K562 (cell line): ENCODE data around the gene DOCK8. TPM values are rescaled to one million over a fixed set of nuclear protein-coding genes. Genes with fewer than 3 reads are reported as not detected.

ENCODE experiments used
- ATAC-seq: fragments of 200-7000 bp; cut with Tn5 transposase; 3 replicates; pipeline ENCODE4 v1.9.1; 2020; ENCODE audit warnings: moderate library complexity
- BruUV-seq: library from RNA; stranded (reverse); fragments of 400-500 nt; replicated peaks from 2 replicates; lab custom pipeline; 2021; lab: Mats Ljungman, UMichigan
- CTCF ChIA-PET: fragments of 300-600 bp; formaldehyde crosslinking; extraction: SDS; loops from one replicate; lab custom pipeline; 2021; ENCODE audit warnings: low intra/inter-chr PET ratio; lab: Yijun Ruan, JAX
- POLR2A ChIA-PET: fragments of 300-600, 350-650 bp; sonication (Branson Sonifier 250); formaldehyde crosslinking; extraction: SDS; loops from one replicate; lab custom pipeline; 2021; ENCODE audit warnings: antibody characterized with exemption, inconsistent platforms; lab: Yijun Ruan, JAX
- DNase-seq, 4 experiments: peaks; one replicate each; pipeline versions ENCODE4 v3.0.0 to v3.0.0-alpha.2; 2011 to 2018; ENCODE audit warnings: low spot score in 3 of 4, mixed read lengths in 3 of 4; ENCODE audit errors: extremely low read depth in 1 of 4
- FAIRE-seq: peaks from 2 replicates; lab custom pipeline; 2011; peaks lifted over from hg19 to GRCh38; lab: Jason Lieb, UNC
- H2AFZ ChIP-seq: 2 replicates; pipeline ENCODE4 v1.6.0; 2011; ENCODE audit warnings: low read depth, low read length, control low read depth, inconsistent platforms
- H3K27ac ChIP-seq: fragments of 200-600 bp; 3 replicates; pipeline ENCODE4 v1.8.0; 2011; ENCODE audit warnings: low read depth, mild to moderate bottlenecking, control low read depth, inconsistent platforms, low read length, moderate library complexity, mixed read lengths; ENCODE audit errors: extremely low read depth
- H3K27me3 ChIP-seq, 2 experiments: fragments of 300-600 bp in 1 of 2; 2 replicates in 1 of 2; 3 replicates in 1 of 2; pipeline versions ENCODE4 v1.6.0 to v1.8.0; 2011; ENCODE audit warnings: inconsistent platforms in 2 of 2, low read length in 2 of 2, mild to moderate bottlenecking in 1 of 2, mixed read lengths in 1 of 2, moderate library complexity in 1 of 2; ENCODE audit not compliant: control insufficient read depth in 2 of 2, insufficient read depth in 2 of 2
- H3K36me3 ChIP-seq: fragments of 300-600 bp; 3 replicates; pipeline ENCODE4 v1.8.0; 2011; ENCODE audit warnings: mild to moderate bottlenecking, low read length, inconsistent platforms; ENCODE audit not compliant: control insufficient read depth, insufficient read depth
- H3K4me1 ChIP-seq, 2 experiments: fragments of 200-600 bp in 1 of 2; replicated peaks in 1 of 2; 2 replicates in 1 of 2; 3 replicates in 1 of 2; pipeline versions ENCODE4 v1.5.1 to v1.8.0; 2011; ENCODE audit warnings: inconsistent platforms in 2 of 2, low read length in 2 of 2, mild to moderate bottlenecking in 1 of 2, mixed read lengths in 1 of 2, moderate library complexity in 1 of 2; ENCODE audit not compliant: control insufficient read depth in 2 of 2, insufficient read depth in 2 of 2
- H3K4me2 ChIP-seq: 2 replicates; pipeline ENCODE4 v1.6.1; 2011; ENCODE audit warnings: low read length, control low read depth, inconsistent platforms, mixed read lengths; ENCODE audit not compliant: insufficient read depth
- H3K4me3 ChIP-seq: fragments of 200-600 bp; sonication (generic), shearing (Covaris generic); 2 replicates; pipeline ENCODE4 v1.5.1; 2016; ENCODE audit warnings: control low read depth, inconsistent platforms
- H3K79me2 ChIP-seq: fragments of 200-600 bp; 3 replicates; pipeline ENCODE4 v1.8.0; 2011; ENCODE audit warnings: low read length, inconsistent platforms; ENCODE audit not compliant: control insufficient read depth, insufficient read depth
- H3K9ac ChIP-seq, 2 experiments: 2 replicates each; pipeline versions ENCODE4 v1.6.0 to v1.6.1; 2011; ENCODE audit warnings: low read depth in 2 of 2, low read length in 2 of 2, control low read depth in 1 of 2, inconsistent platforms in 1 of 2, mild to moderate bottlenecking in 1 of 2, mixed read lengths in 1 of 2; ENCODE audit not compliant: insufficient read depth in 1 of 2
- H3K9me1 ChIP-seq: one replicate; pipeline ENCODE4 v1.6.0; 2011; ENCODE audit warnings: inconsistent platforms, mild to moderate bottlenecking, low read length, moderate library complexity; ENCODE audit not compliant: control insufficient read depth, insufficient read depth
- H3K9me3 ChIP-seq: replicated peaks from 2 replicates; pipeline ENCODE4 v1.5.1; 2011; ENCODE audit warnings: low read depth, low read length, inconsistent platforms; ENCODE audit not compliant: control insufficient read depth, insufficient read depth
- H4K20me1 ChIP-seq: replicated peaks from 2 replicates; pipeline ENCODE4 v1.6.1; 2011; ENCODE audit warnings: low read length, inconsistent platforms, mixed read lengths; ENCODE audit not compliant: control insufficient read depth, insufficient read depth
- CBX3 ChIP-seq, 2 experiments: IDR thresholded peaks; 1 replicate in 1 of 2; 2 replicates in 1 of 2; pipeline ENCODE4 v1.6.1; 2012; ENCODE audit warnings: inconsistent platforms in 2 of 2, low read length in 2 of 2, borderline replicate concordance in 1 of 2, control low read depth in 1 of 2
- CCAR2 ChIP-seq: fragments of 200-400 bp; formaldehyde crosslinking; IDR thresholded peaks from 2 replicates; pipeline ENCODE4 v1.6.1; 2017; ENCODE audit warnings: mild to moderate bottlenecking, low read depth, low read length
- CGGBP1 ChIP-seq: fragments of 250-450 bp; sonication (Bioruptor Pico); IDR thresholded peaks from 2 replicates; pipeline ENCODE4 v1.9.0; 2021; ENCODE audit warnings: mild to moderate bottlenecking
- E2F3 ChIP-seq: fragments of 250-450 bp; sonication (Bioruptor Pico); IDR thresholded peaks from 2 replicates; pipeline ENCODE4 v1.4.0; 2020; ENCODE audit warnings: mild to moderate bottlenecking
- HNRNPK ChIP-seq: fragments of 200-400 bp; formaldehyde crosslinking; IDR thresholded peaks from one replicate; pipeline ENCODE4 v1.6.1; 2018; ENCODE audit warnings: mild to moderate bottlenecking, low read depth, low read length; ENCODE audit not compliant: poor library complexity, severe bottlenecking
- HSF4 ChIP-seq: fragments of 250-450 bp; sonication (Bioruptor Pico); IDR thresholded peaks from 2 replicates; pipeline ENCODE4 v2.1.2; 2022; ENCODE audit warnings: mild to moderate bottlenecking, moderate library complexity, borderline replicate concordance
- JUNB ChIP-seq: fragments of 450-650 bp; formaldehyde crosslinking; conservative IDR thresholded peaks from 2 replicates; pipeline ENCODE4 v1.4.0; 2020; ENCODE audit warnings: mild to moderate bottlenecking
- KDM2B ChIP-seq: fragments of 250-450 bp; sonication (Bioruptor Pico); IDR thresholded peaks from 2 replicates; pipeline ENCODE4 v1.8.0; 2021; ENCODE audit warnings: mild to moderate bottlenecking, moderate library complexity
- KLF13 ChIP-seq: fragments of 450-650 bp; IDR thresholded peaks from 2 replicates; pipeline ENCODE4 v1.6.1; 2016; ENCODE audit warnings: missing genetic modification characterization, low read depth, mild to moderate bottlenecking, missing compliant biosample characterization, moderate library complexity, borderline replicate concordance
- NONO ChIP-seq, 2 experiments: fragments of 200-400 bp in 1 of 2; fragments of 450-650 bp in 1 of 2; formaldehyde crosslinking in 1 of 2; IDR thresholded peaks; 2 replicates each; pipeline ENCODE4 v1.6.1; 2017; ENCODE audit warnings: low read depth in 2 of 2, mild to moderate bottlenecking in 2 of 2, moderate library complexity in 2 of 2, low read length in 1 of 2
- NR3C1 ChIP-seq: sonication (generic); formaldehyde crosslinking; IDR thresholded peaks from 2 replicates; pipeline ENCODE4 v1.8.1; 2022; ENCODE audit warnings: missing genetic modification reagents
- NRF1 ChIP-seq, 2 experiments: fragments of 450-650 bp; IDR thresholded peaks in 1 of 2; conservative IDR thresholded peaks in 1 of 2; 2 replicates each; pipeline ENCODE4 v1.6.1; 2014; ENCODE audit warnings: mild to moderate bottlenecking in 2 of 2
- SMARCA5 ChIP-seq: fragments of 450-650 bp; IDR thresholded peaks from 2 replicates; pipeline ENCODE4 v1.6.1; 2016
- TCF15 ChIP-seq: fragments of 250-450 bp; sonication (Bioruptor Pico); IDR thresholded peaks from 2 replicates; pipeline ENCODE4 v1.8.0; 2022; ENCODE audit warnings: moderate library complexity, mild to moderate bottlenecking, inconsistent platforms
- ZNF143 ChIP-seq: sonication (generic); formaldehyde crosslinking; IDR thresholded peaks from 2 replicates; pipeline ENCODE4 v1.9.0; 2022; ENCODE audit warnings: mild to moderate bottlenecking, missing genetic modification reagents
- ZNF282 ChIP-seq: sonication (generic); formaldehyde crosslinking; IDR thresholded peaks from 2 replicates; pipeline ENCODE4 v1.8.1; 2023; ENCODE audit warnings: missing genetic modification reagents
- WGBS: fragments of 100-300 bp; shearing (Covaris generic); methylation state at CpG from one replicate; pipeline ENCODE4 v1.1.6; 2016; ENCODE audit warnings: low coverage, mixed read lengths; ENCODE audit not compliant: insufficient coverage; ENCODE audit errors: missing lambda C conversion rate; 5-methylcytosine and 5-hydroxymethylcytosine counted together
- in situ Hi-C: fragments of 300-500 bp; cut with MboI; formaldehyde crosslinking; loops from 4 replicates; pipeline ENCODE4 v1.15.0; 2018; ENCODE audit warnings: inconsistent platforms, mixed read lengths
- intact Hi-C: fragments of 100-400 bp; cut with micrococcal nuclease; formaldehyde crosslinking; loops from 2 replicates; pipeline ENCODE4 v1.14.2; 2022
- polyA plus RNA-seq, 8 experiments: library from polyadenylated mRNA; depleted of rRNA in 4 of 8; stranded (reverse) in 5 of 8; unstranded in 3 of 8; fragments of >200 nt; fragmentation: Nextera tagmentation in 2 of 8; fragmentation: Illumina TruSeq in 1 of 8; extraction: Ambion mirVana in 2 of 8; extraction: Trizol in 1 of 8; gene quantifications; 2 replicates each; pipeline versions ENCODE4 v1.2.1 to v1.2.3, GENCODE V29; 2011 to 2014; ENCODE audit warnings: inconsistent platforms in 1 of 8, missing spikeins in 1 of 8
- total RNA-seq, 7 experiments: library from RNA; depleted of rRNA in 6 of 7; stranded (reverse); fragments of >200 nt in 6 of 7; fragmentation: Illumina TruSeq in 2 of 7; extraction: Trizol in 2 of 7; gene quantifications; 2 replicates each; pipeline versions ENCODE4 v1.2.1 to v1.2.3, GENCODE V29; 2011 to 2021; ENCODE audit warnings: low replicate concordance in 1 of 7
- TF ChIP-seq, protein P1 (sequence below): fragments of 450-650 bp; IDR thresholded peaks from 2 replicates; pipeline ENCODE4 v1.6.1; 2016; ENCODE audit warnings: borderline replicate concordance
- TF ChIP-seq, protein P2 (sequence below): fragments of 450-650 bp; IDR thresholded peaks from 2 replicates; pipeline ENCODE4 v1.6.1; 2018; ENCODE audit not compliant: partially characterized antibody

DOCK8 gene
- total and polyA plus RNA-seq, 9 of the 15 experiments (the other 6 are each of a cell fraction or from before 2014, with no cell fraction given) = 14.4 to 53.8 (median 25.1) TPM

DNA sequence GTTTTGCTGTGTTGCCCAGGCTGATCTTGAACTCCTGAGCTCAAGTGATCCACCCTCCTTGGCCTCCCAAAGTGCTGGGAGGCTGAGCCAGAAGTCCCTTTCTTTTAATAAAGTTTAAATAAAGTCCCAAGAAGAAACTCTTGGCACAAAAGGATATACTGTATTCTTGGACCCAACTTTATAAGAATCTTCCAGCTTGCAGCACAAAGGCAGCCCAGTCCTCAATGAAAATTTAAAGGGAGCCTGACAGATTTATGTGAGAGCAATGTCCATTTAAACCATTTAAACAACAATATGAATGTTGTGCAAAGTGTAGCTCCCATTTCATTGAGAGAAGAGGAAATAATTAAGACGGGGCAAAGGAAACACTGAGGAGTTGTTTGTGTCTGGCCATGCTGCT is 217.0 kb downstream of the DOCK8 start:
- Histone ChIP-seq H2AFZ (no peak overlapping the region), H3K9me3 (no peaks in the 10 kb centered on the region), H3K4me3 (no peak overlapping the region), H3K4me1 (no peaks in the 10 kb centered on the region), H3K9ac (no peak overlapping the region), H4K20me1 (no peaks in the 10 kb centered on the region), H3K36me3 (peaks cover 79% of the 10 kb centered on the region; the same call in 2 of the 3 replicates), H3K27ac (no peak overlapping the region), H3K4me2 (no peak overlapping the region), H3K9me1 (no peaks in the 10 kb centered on the region), H3K27me3 (no peaks in the 10 kb centered on the region), H3K79me2 (no peaks in the 10 kb centered on the region)
- in situ Hi-C loops = no loop called here
- no TSS peak for BruUV-seq
- WGBS = 92% methylated on average over 1 of the region's 1 CpG
- TF ChIP-seq CBX3 (IDR thresholded peaks at IDR 0.05; ENCODE audit: borderline replicate concordance in 1 of 2, low read length in 2 of 2) = no peak
- TF ChIP-seq CGGBP1 (CRISPR knock-in tag) = no peak
- no peak for TF ChIP-seq KDM2B (CRISPR knock-in tag)
- TF ChIP-seq KLF13 (tag) = no peak
- no peak for TF ChIP-seq HSF4 (CRISPR knock-in tag)
- TF ChIP-seq CCAR2 = no peak
- TF ChIP-seq, protein P1, sequence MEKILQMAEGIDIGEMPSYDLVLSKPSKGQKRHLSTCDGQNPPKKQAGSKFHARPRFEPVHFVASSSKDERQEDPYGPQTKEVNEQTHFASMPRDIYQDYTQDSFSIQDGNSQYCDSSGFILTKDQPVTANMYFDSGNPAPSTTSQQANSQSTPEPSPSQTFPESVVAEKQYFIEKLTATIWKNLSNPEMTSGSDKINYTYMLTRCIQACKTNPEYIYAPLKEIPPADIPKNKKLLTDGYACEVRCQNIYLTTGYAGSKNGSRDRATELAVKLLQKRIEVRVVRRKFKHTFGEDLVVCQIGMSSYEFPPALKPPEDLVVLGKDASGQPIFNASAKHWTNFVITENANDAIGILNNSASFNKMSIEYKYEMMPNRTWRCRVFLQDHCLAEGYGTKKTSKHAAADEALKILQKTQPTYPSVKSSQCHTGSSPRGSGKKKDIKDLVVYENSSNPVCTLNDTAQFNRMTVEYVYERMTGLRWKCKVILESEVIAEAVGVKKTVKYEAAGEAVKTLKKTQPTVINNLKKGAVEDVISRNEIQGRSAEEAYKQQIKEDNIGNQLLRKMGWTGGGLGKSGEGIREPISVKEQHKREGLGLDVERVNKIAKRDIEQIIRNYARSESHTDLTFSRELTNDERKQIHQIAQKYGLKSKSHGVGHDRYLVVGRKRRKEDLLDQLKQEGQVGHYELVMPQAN = no peak
- no peak for TF ChIP-seq SMARCA5
- TF ChIP-seq NR3C1 (CRISPR knock-in tag) = no peak
- TF ChIP-seq HNRNPK = no peak
- no peak for TF ChIP-seq TCF15
- no peak for TF ChIP-seq JUNB (CRISPR knock-in tag)
- TF ChIP-seq, protein P2, sequence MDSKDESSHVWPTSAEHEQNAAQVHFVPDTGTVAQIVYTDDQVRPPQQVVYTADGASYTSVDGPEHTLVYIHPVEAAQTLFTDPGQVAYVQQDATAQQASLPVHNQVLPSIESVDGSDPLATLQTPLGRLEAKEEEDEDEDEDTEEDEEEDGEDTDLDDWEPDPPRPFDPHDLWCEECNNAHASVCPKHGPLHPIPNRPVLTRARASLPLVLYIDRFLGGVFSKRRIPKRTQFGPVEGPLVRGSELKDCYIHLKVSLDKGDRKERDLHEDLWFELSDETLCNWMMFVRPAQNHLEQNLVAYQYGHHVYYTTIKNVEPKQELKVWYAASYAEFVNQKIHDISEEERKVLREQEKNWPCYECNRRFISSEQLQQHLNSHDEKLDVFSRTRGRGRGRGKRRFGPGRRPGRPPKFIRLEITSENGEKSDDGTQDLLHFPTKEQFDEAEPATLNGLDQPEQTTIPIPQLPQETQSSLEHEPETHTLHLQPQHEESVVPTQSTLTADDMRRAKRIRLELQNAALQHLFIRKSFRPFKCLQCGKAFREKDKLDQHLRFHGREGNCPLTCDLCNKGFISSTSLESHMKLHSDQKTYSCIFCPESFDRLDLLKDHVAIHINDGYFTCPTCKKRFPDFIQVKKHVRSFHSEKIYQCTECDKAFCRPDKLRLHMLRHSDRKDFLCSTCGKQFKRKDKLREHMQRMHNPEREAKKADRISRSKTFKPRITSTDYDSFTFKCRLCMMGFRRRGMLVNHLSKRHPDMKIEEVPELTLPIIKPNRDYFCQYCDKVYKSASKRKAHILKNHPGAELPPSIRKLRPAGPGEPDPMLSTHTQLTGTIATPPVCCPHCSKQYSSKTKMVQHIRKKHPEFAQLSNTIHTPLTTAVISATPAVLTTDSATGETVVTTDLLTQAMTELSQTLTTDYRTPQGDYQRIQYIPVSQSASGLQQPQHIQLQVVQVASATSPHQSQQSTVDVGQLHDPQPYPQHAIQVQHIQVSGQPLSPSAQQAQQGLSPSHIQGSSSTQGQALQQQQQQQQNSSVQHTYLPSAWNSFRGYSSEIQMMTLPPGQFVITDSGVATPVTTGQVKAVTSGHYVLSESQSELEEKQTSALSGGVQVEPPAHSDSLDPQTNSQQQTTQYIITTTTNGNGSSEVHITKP = no peak
- no peak for TF ChIP-seq ZNF143
- TF ChIP-seq ZNF282 = no peak
- TF ChIP-seq NRF1 (conservative IDR thresholded peaks at IDR 0.05 in 1 of 2, IDR thresholded peaks at IDR 0.05 in 1 of 2) = no peak
- TF ChIP-seq NONO (IDR thresholded peaks at IDR 0.05; ENCODE audit: low read depth in 2 of 2, low read length in 1 of 2) = no peak
- TF ChIP-seq E2F3 (CRISPR knock-in tag) = no peak
- intact Hi-C loops = no loop called here
- DNase-seq = no peak
- no peak for ATAC-seq
- ChIA-PET CTCF (no interaction called here), POLR2A (no interaction called here)
- FAIRE-seq = no peak
